ENCODE data around the gene TMEM181. TPM values are rescaled to one million over a fixed set of nuclear protein-coding genes. Genes with fewer than 3 reads are reported as not detected.

Gene TMEM181
- total RNA-seq, 2 experiments from 2014 or later = 10.0 to 10.1 TPM

GRCh38 chr6:158595223-158595622, 35.3 kb downstream of the TMEM181 start:
- POLR2A ChIA-PET = no interaction called here
- H3K9me3 Mint-ChIP-seq = no peaks in the 10 kb centered on the region
- no peak for DNase-seq
- no peak overlapping the region for H3K27ac Mint-ChIP-seq
- H3K27me3 Mint-ChIP-seq = no peaks in the 10 kb centered on the region
- TF ChIP-seq CTCF (IDR thresholded peaks at IDR 0.05) = peak; percentile 17
- H3K4me1 Mint-ChIP-seq (ENCODE audit: low read depth) = peaks cover 1% of the 10 kb centered on the region
- intact Hi-C loops (cut with micrococcal nuclease) = no loop called here
- H3K4me3 Mint-ChIP-seq = no peak overlapping the region
- ATAC-seq = peak; percentile 39
- CTCF ChIA-PET = interaction anchor here (0.7 to 3.1 kb wide), 7 partner anchors 10 to 381 kb away, joined by 3 to 17 read pairs (median 4); no protein-coding TSS in a partner anchor
- peaks cover 46% of the 10 kb centered on the region for H3K36me3 Mint-ChIP-seq (ENCODE audit: low read depth)

GRCh38 chr6:158596861-158597260, 37.0 kb downstream of the TMEM181 start:
- no peak for TF ChIP-seq CTCF (IDR thresholded peaks at IDR 0.05)

GRCh38 chr6:158597565-158597964, 37.7 kb downstream of the TMEM181 start:
- intact Hi-C loops (cut with micrococcal nuclease) = no loop called here
- H3K27ac Mint-ChIP-seq = no peak overlapping the region
- no peak overlapping the region for H3K4me3 Mint-ChIP-seq
- TF ChIP-seq CTCF (IDR thresholded peaks at IDR 0.05) = no peak
- H3K27me3 Mint-ChIP-seq = no peaks in the 10 kb centered on the region
- no peaks in the 10 kb centered on the region for H3K9me3 Mint-ChIP-seq
- no peak for ATAC-seq
- H3K4me1 Mint-ChIP-seq (ENCODE audit: low read depth) = no peaks in the 10 kb centered on the region
- peaks cover 35% of the 10 kb centered on the region for H3K36me3 Mint-ChIP-seq (ENCODE audit: low read depth)
- POLR2A ChIA-PET = no interaction called here
- DNase-seq = no peak
- CTCF ChIA-PET = no interaction called here

More at GRCh38 chr6:158596861-158597260, 37.0 kb downstream of the TMEM181 start:
- H3K36me3 Mint-ChIP-seq (ENCODE audit: low read depth) = peaks cover 37% of the 10 kb centered on the region
- H3K4me3 Mint-ChIP-seq = no peak overlapping the region
- H3K27ac Mint-ChIP-seq = peak overlapping the region; percentile 62
- ChIA-PET CTCF (no interaction called here), POLR2A (interaction anchor here (0.9 kb wide), 1 partner anchor 40 kb away, joined by 3 read pairs; no protein-coding TSS in a partner anchor)
- intact Hi-C loops (cut with micrococcal nuclease) = no loop called here
- H3K27me3 Mint-ChIP-seq = no peaks in the 10 kb centered on the region
- H3K4me1 Mint-ChIP-seq (ENCODE audit: low read depth) = no peaks in the 10 kb centered on the region
- ATAC-seq (no peak), DNase-seq (no peak)
- no peaks in the 10 kb centered on the region for H3K9me3 Mint-ChIP-seq

- CTCF ChIA-PET = interaction anchor here (1.3 to 1.4 kb wide), 2 partner anchors 379 to 386 kb away, joined by 3 read pairs; no protein-coding TSS in a partner anchor
- Mint-ChIP-seq H3K9me3 (no peaks in the 10 kb centered on the region), H3K36me3 (ENCODE audit: low read depth) (peaks cover 34% of the 10 kb centered on the region), H3K4me1 (ENCODE audit: low read depth) (no peaks in the 10 kb centered on the region), H3K4me3 (no peak overlapping the region), H3K27me3 (no peaks in the 10 kb centered on the region), H3K27ac (no peak overlapping the region)
- DNase-seq (no peak), ATAC-seq (no peak)
- POLR2A ChIA-PET = no interaction called here
- intact Hi-C loops (cut with micrococcal nuclease) = loop anchor here (10.0 kb wide), 1 partner anchor 385 kb away; no protein-coding TSS in a partner anchor
- no peak for TF ChIP-seq CTCF (IDR thresholded peaks at IDR 0.05)
These were observed 39.7 kb downstream of the TMEM181 start for GRCh38 chr6:158599635-158600034.

GRCh38 chr6:158603261-158604047, 43.6 kb downstream of the TMEM181 start:
- no peaks in the 10 kb centered on the region for H3K27me3 Mint-ChIP-seq
- no peaks in the 10 kb centered on the region for H3K9me3 Mint-ChIP-seq
- DNase-seq (no peak), ATAC-seq (no peak)
- H3K36me3 Mint-ChIP-seq (ENCODE audit: low read depth) = peaks cover 34% of the 10 kb centered on the region
- intact Hi-C loops (cut with micrococcal nuclease) = loop anchor here (10.0 kb wide), 1 partner anchor 389 kb away; no protein-coding TSS in a partner anchor
- H3K4me3 Mint-ChIP-seq = no peak overlapping the region
- POLR2A ChIA-PET = interaction anchor here (1.2 kb wide), 1 partner anchor 60 kb away, joined by 3 read pairs; no protein-coding TSS in a partner anchor
- TF ChIP-seq CTCF (IDR thresholded peaks at IDR 0.05) = no peak
- peak overlapping the region; percentile 65 for H3K27ac Mint-ChIP-seq
- CTCF ChIA-PET = interaction anchor here (0.8 to 5.1 kb wide), 7 partner anchors 12 to 395 kb away, joined by 3 to 49 read pairs (median 4); no protein-coding TSS in a partner anchor
- H3K4me1 Mint-ChIP-seq (ENCODE audit: low read depth) = no peaks in the 10 kb centered on the region
